SK-N-SH treated with all-trans-retinoic acid at 6 μM for 48 hours (cell line): Measurements from ENCODE around the gene B4GALT1.
"Not testable (repeated sequence)": the region's sequence is repeated elsewhere in the genome, so short reads cannot be mapped to it uniquely, and the experiment has no call there.

Source experiments
- ATAC-seq: fragments of 200-7000 bp; cut with Tn5 transposase; 3 replicates; pipeline ENCODE4 v1.9.1; 2020; ENCODE audit warnings: mild to moderate bottlenecking, moderate library complexity
- ARNTL ChIP-seq: fragments of 450-650 bp; formaldehyde crosslinking; IDR thresholded peaks from 2 replicates; pipeline ENCODE4 v1.5.0; 2020; ENCODE audit warnings: low read depth, mild to moderate bottlenecking, moderate library complexity, borderline replicate concordance
- BACH2 ChIP-seq: fragments of 250-450 bp; sonication (Bioruptor Pico); IDR thresholded peaks from 2 replicates; pipeline ENCODE4 v1.9.0; 2021; ENCODE audit warnings: mild to moderate bottlenecking, borderline replicate concordance
- CREB5 ChIP-seq: fragments of 250-450 bp; sonication (Bioruptor Pico); IDR thresholded peaks from 2 replicates; pipeline ENCODE4 v1.5.1; 2020; ENCODE audit warnings: low read depth, mild to moderate bottlenecking, moderate library complexity
- CSDC2 ChIP-seq: fragments of 250-450 bp; sonication (Bioruptor Pico); IDR thresholded peaks from 2 replicates; pipeline ENCODE4 v1.5.0; 2020; ENCODE audit warnings: mild to moderate bottlenecking, moderate library complexity
- CSRNP3 ChIP-seq: fragments of 250-450 bp; sonication (Bioruptor Pico); IDR thresholded peaks from 2 replicates; pipeline ENCODE4 v1.5.1; 2021; ENCODE audit warnings: mild to moderate bottlenecking, moderate library complexity
- ESRRG ChIP-seq: fragments of 250-450 bp; sonication (Bioruptor Pico); IDR thresholded peaks from 2 replicates; pipeline ENCODE4 v1.6.1; 2021; ENCODE audit warnings: mild to moderate bottlenecking
- GLIS3 ChIP-seq: fragments of 250-450 bp; sonication (Bioruptor Pico); IDR thresholded peaks from 2 replicates; pipeline ENCODE4 v1.5.0; 2020; ENCODE audit warnings: mild to moderate bottlenecking, moderate library complexity
- OSR1 ChIP-seq: fragments of 250-450 bp; sonication (Bioruptor Pico); IDR thresholded peaks from 2 replicates; pipeline ENCODE4 v1.8.0; 2022; ENCODE audit warnings: moderate library complexity, mild to moderate bottlenecking, inconsistent platforms
- PATZ1 ChIP-seq: fragments of 250-450 bp; sonication (Bioruptor Pico); IDR thresholded peaks from 2 replicates; pipeline ENCODE4 v1.8.0; 2020; ENCODE audit warnings: mild to moderate bottlenecking, moderate library complexity, borderline replicate concordance
- POU6F1 ChIP-seq: fragments of 250-450 bp; sonication (Bioruptor Pico); IDR thresholded peaks from 2 replicates; pipeline ENCODE4 v1.8.0; 2021; ENCODE audit warnings: low read depth, mild to moderate bottlenecking, moderate library complexity, borderline replicate concordance
- PPARA ChIP-seq: fragments of 250-450 bp; sonication (Bioruptor Pico); IDR thresholded peaks from 2 replicates; pipeline ENCODE4 v1.5.0; 2020; ENCODE audit warnings: mild to moderate bottlenecking, borderline replicate concordance
- TCF4 ChIP-seq: fragments of 250-450 bp; sonication (Bioruptor Pico); IDR thresholded peaks from 2 replicates; pipeline ENCODE4 v1.8.0; 2021; ENCODE audit warnings: mild to moderate bottlenecking, moderate library complexity, borderline replicate concordance
- TOX ChIP-seq: fragments of 250-450 bp; sonication (Bioruptor Pico); IDR thresholded peaks from 2 replicates; pipeline ENCODE4 v1.8.0; 2021; ENCODE audit warnings: mild to moderate bottlenecking, moderate library complexity, borderline replicate concordance
- ZC3H10 ChIP-seq: fragments of 250-450 bp; sonication (Bioruptor Pico); IDR thresholded peaks from 2 replicates; pipeline ENCODE4 v1.5.1; 2021; ENCODE audit warnings: mild to moderate bottlenecking, moderate library complexity
- ZFP3 ChIP-seq: fragments of 250-450 bp; sonication (Bioruptor Pico); IDR thresholded peaks from 2 replicates; pipeline ENCODE4 v1.5.0; 2020; ENCODE audit warnings: mild to moderate bottlenecking, moderate library complexity
- ZFP30 ChIP-seq: fragments of 450-650 bp; formaldehyde crosslinking; IDR thresholded peaks from 2 replicates; pipeline ENCODE4 v1.5.0; 2022; ENCODE audit warnings: mild to moderate bottlenecking, moderate library complexity
- ZNF565 ChIP-seq: fragments of 450-650 bp; formaldehyde crosslinking; conservative IDR thresholded peaks from 2 replicates; pipeline ENCODE4 v1.5.0; 2020; ENCODE audit warnings: low read depth, mild to moderate bottlenecking, moderate library complexity
- ZNF70 ChIP-seq: fragments of 450-650 bp; formaldehyde crosslinking; IDR thresholded peaks from 2 replicates; pipeline ENCODE4 v1.5.0; 2020; ENCODE audit warnings: mild to moderate bottlenecking, moderate library complexity
- ZNF8 ChIP-seq: fragments of 450-650 bp; formaldehyde crosslinking; IDR thresholded peaks from 2 replicates; pipeline ENCODE4 v1.5.0; 2020; ENCODE audit warnings: mild to moderate bottlenecking, moderate library complexity

Gene B4GALT1

DNA sequence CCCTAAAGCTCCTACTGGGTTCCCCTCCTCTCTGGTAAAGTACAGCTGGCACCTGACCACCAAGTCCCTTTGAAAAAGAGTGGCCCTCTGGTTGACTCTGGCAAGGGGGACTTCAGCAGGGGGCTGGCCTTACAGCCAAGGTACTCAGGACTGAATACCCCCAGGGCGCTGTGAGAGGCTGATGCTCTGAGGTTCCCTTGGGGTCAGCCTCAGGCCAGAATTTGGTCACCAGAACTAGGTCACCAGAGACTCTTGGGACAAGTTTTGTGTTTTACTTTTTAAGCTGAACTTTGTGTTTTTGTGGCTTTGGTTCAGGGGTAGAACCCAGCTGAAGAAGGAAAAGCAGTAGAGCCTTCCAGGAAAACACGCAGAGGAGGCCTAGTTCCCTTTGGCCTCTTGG lies 67.4 kb downstream of the B4GALT1 start:
- TF ChIP-seq CREB5 (CRISPR knock-in tag) (no peak), ZNF8 (CRISPR knock-in tag) (no peak), ZFP3 (CRISPR knock-in tag) (no peak), POU6F1 (no peak), GLIS3 (CRISPR knock-in tag) (no peak), CSDC2 (CRISPR knock-in tag) (no peak), ESRRG (no peak), ZC3H10 (CRISPR knock-in tag) (no peak), TOX (CRISPR knock-in tag) (no peak), ZNF565 (no peak), TCF4 (CRISPR knock-in tag) (no peak)
- TF ChIP-seq, all 23 proteins: peak for 0
- ATAC-seq: no peak

DNA sequence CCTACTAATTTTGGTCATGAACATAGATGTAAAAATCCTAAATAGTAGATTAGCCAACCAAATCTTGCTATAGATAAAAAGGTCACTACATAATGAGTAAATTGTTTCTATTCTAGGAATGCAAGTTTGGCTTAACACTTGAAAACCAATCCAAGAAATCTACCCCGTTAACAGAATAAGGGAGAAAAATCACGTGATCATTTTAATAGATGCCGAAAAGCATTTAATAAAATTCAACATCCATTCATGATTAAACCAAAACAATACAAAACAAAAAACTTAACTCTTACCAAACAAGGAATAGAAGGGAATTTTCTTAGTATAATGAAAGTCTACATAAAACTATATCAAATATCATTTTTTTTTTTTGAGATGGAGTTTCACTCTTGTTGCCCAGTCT lies 69.9 kb downstream of the B4GALT1 start:
- ATAC-seq: no peak
- no peak for TF ChIP-seq ESRRG
- TF ChIP-seq BACH2 (CRISPR knock-in tag): no peak
- TF ChIP-seq ZFP3 (CRISPR knock-in tag): no peak
- no peak for TF ChIP-seq ZNF8 (CRISPR knock-in tag)
- TF ChIP-seq CSRNP3 (CRISPR knock-in tag): no peak
- no peak for TF ChIP-seq CSDC2 (CRISPR knock-in tag)
- TF ChIP-seq TOX (CRISPR knock-in tag): no peak
- no peak for TF ChIP-seq TCF4 (CRISPR knock-in tag)
- TF ChIP-seq PATZ1 (CRISPR knock-in tag): no peak
- TF ChIP-seq PPARA (CRISPR knock-in tag): no peak
- TF ChIP-seq ZC3H10 (CRISPR knock-in tag): no peak

DNA sequence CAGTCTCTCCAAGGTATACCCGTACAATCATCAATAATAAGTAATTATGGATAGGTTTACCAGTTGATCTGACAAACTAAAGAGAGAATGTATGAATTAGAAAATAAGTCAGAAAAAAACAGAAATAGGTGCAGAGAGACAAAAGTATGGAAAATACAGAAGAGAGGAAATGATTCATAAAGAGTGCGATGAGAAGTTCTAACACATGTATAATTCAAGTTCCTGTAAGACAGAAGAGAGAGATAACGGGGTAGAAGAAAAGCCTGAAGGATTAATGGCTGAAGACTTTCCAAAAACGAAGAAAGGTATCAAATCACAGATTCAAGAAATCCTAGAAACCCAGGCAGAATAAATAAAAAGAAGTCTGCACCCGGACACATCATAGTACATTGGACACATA lies 74.5 kb downstream of the B4GALT1 start:
- TF ChIP-seq CSRNP3 (CRISPR knock-in tag): no peak
- no peak for ATAC-seq

DNA sequence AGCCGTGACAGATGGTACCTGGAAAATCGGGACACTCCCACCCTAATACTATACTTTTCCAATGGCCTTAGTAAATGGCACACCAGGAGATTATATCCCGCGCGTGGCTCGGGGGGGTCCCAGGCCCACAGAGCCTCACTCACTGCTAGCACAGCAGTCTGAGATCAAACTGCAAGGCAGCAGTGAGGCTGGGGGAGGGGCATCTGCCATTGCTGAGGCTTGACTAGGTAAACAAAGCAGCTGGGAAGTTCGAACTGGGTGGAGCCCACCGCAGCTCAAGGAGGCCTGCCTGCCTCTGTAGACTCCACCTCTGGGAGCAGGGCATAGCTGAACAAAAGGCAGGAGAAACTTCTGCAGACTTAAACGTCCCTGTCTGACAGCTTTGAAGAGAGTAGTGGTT lies 81.5 kb downstream of the B4GALT1 start:
- not testable (repeated sequence) for ATAC-seq

DNA sequence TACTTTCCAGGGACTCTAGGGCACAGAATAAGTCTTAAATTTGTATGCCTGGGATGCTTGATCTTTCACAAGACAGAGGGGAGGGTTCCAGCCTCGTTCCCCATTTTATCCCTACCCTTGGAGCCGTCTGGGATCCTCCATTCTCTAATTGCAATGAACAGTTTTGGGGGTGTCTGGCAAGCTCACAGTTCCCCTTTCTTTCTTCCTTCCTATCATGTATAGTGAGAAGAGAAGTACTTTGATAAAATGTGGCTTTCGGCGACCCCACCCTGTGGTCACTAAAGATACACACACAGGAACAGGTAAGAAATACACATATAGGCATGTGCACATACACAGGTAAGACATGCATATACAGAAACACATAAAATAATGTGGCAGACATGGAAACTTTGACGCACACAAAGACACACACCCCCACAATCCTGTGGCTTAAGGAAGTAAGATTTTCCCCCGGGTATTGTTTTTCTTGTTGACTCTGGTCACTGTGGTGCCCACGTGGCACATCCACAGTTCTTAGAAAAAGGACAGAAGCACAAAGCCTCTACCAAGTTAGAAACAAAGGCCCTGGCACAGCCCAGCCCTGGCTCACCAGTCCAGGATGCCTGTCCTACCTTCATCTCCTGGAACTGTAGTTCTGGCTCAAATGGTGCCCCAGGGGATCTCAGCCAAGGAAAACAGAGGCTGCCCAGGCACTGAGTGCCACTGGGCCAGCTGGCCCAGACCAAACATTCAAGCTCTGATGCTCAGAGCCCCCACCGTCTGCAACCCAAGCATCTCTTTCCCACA lies 84.4 kb downstream of the B4GALT1 start:
- ATAC-seq: no peak

More for the DNA sequence above, 84.4 kb downstream of the B4GALT1 start:
- no peak for TF ChIP-seq TCF4 (CRISPR knock-in tag)
- TF ChIP-seq GLIS3 (CRISPR knock-in tag): no peak
- TF ChIP-seq ZNF70 (CRISPR knock-in tag): no peak
- no peak for TF ChIP-seq CREB5 (CRISPR knock-in tag)
- TF ChIP-seq ZNF565: no peak
- no peak for TF ChIP-seq ZFP3 (CRISPR knock-in tag)
- no peak for TF ChIP-seq CSDC2 (CRISPR knock-in tag)
- no peak for TF ChIP-seq ZFP30 (CRISPR knock-in tag)
- no peak for TF ChIP-seq BACH2 (CRISPR knock-in tag)
- no peak for TF ChIP-seq ZC3H10 (CRISPR knock-in tag)
- TF ChIP-seq TOX (CRISPR knock-in tag): no peak
- TF ChIP-seq ESRRG: no peak
- TF ChIP-seq CSRNP3 (CRISPR knock-in tag): no peak
- TF ChIP-seq ARNTL (CRISPR knock-in tag): no peak
- no peak for TF ChIP-seq OSR1 (CRISPR knock-in tag)
